Testis (tissue), 2 donors: ENCODE results near the gene IYD.

Source experiments
- POLR2A ChIP-seq: fragments of 450-650 bp; IDR thresholded peaks from one replicate; pipeline ENCODE4 v1.6.1; 2017; ENCODE audit warnings: antibody characterized with exemption, mild to moderate bottlenecking, moderate library complexity
- TF ChIP-seq, protein P1 (sequence below), 3 experiments: fragments of 450-650 bp in 2 of 3; fragments of 200-600 bp in 1 of 3; sonication (generic) in 1 of 3; IDR thresholded peaks; one replicate each; pipeline ENCODE4 v1.5.1; 2016 to 2019; ENCODE audit warnings: antibody characterized with exemption in 3 of 3, mild to moderate bottlenecking in 2 of 3, moderate library complexity in 1 of 3

DNA sequence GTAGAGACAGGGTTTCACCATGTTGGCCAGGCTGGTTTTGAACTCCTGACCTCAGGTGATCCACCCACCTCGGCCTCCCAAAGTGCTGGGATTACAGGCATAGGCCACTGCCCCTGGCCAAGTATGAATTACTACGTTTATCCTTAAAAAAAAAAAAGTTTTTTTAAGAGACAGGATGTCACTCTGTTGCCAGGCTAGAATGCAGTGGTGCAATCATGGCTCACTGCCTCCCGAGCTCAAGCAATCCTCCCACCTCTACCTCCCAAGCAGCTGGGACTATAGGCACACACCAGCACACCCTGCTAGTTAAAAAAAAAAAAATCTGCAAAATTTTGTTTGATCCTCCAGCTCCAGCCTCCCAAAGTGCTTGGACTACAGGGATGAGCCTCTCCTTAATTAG is 23.1 kb downstream of the IYD start:
- TF ChIP-seq, protein P1, sequence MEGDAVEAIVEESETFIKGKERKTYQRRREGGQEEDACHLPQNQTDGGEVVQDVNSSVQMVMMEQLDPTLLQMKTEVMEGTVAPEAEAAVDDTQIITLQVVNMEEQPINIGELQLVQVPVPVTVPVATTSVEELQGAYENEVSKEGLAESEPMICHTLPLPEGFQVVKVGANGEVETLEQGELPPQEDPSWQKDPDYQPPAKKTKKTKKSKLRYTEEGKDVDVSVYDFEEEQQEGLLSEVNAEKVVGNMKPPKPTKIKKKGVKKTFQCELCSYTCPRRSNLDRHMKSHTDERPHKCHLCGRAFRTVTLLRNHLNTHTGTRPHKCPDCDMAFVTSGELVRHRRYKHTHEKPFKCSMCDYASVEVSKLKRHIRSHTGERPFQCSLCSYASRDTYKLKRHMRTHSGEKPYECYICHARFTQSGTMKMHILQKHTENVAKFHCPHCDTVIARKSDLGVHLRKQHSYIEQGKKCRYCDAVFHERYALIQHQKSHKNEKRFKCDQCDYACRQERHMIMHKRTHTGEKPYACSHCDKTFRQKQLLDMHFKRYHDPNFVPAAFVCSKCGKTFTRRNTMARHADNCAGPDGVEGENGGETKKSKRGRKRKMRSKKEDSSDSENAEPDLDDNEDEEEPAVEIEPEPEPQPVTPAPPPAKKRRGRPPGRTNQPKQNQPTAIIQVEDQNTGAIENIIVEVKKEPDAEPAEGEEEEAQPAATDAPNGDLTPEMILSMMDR (IDR thresholded peaks at IDR 0.05): no peak
- no peak for TF ChIP-seq POLR2A
